SKM-1 (cell line): ENCODE measurements around the gene SNAI3.
"Not testable (repeated sequence)": the region's sequence is repeated elsewhere in the genome, so short reads cannot be mapped to it uniquely, and the experiment has no call there.

Experiments
- DNase-seq: peaks from one replicate; lab custom pipeline; 2025; ENCODE audit not compliant: unreplicated experiment; lab: John Stamatoyannopoulos, UW

Gene SNAI3

GRCh38 chr16:88671806-88672205 lies 14.5 kb downstream of the SNAI3 start:
- DNase-seq, result no peak

- no peak for DNase-seq
These were observed 16.3 kb downstream of the SNAI3 start for GRCh38 chr16:88669980-88670379.

- DNase-seq, result not testable (repeated sequence)
These were observed 16.8 kb downstream of the SNAI3 start for GRCh38 chr16:88669493-88669892.

- no peak for DNase-seq
These were observed 18.8 kb downstream of the SNAI3 start for GRCh38 chr16:88667461-88667860.

GRCh38 chr16:88665570-88665969 lies 20.7 kb downstream of the SNAI3 start:
- no peak for DNase-seq

- no peak for DNase-seq
These were observed 21.2 kb downstream of the SNAI3 start for GRCh38 chr16:88665148-88665547.

GRCh38 chr16:88662843-88663606 lies 23.3 kb downstream of the SNAI3 start, which contains the start of gene MVD:
TSS of gene MVD (minus strand) at chr16:88663091. CDS start at chr16:88663080, 11 bp downstream.
- peak; percentile 92 for DNase-seq

- DNase-seq, result no peak
These were observed 24.0 kb downstream of the SNAI3 start for GRCh38 chr16:88662222-88662842.

GRCh38 chr16:88661468-88661867 lies 24.8 kb downstream of the SNAI3 start:
- no peak for DNase-seq

GRCh38 chr16:88659160-88659559 lies 27.1 kb downstream of the SNAI3 start:
- DNase-seq, result no peak

GRCh38 chr16:88658714-88659113 lies 27.6 kb downstream of the SNAI3 start:
- DNase-seq, result no peak

GRCh38 chr16:88657371-88657770 lies 28.9 kb downstream of the SNAI3 start:
- no peak for DNase-seq

GRCh38 chr16:88656291-88656980 lies 29.9 kb downstream of the SNAI3 start:
- DNase-seq, result no peak

GRCh38 chr16:88655733-88656281 lies 30.5 kb downstream of the SNAI3 start:
- no peak for DNase-seq

GRCh38 chr16:88655053-88655732 lies 31.1 kb downstream of the SNAI3 start:
- DNase-seq, result no peak

- no peak for DNase-seq
These were observed 31.8 kb downstream of the SNAI3 start for GRCh38 chr16:88654363-88655052.

- DNase-seq, result no peak
These were observed 32.5 kb downstream of the SNAI3 start for GRCh38 chr16:88653596-88654362.

GRCh38 chr16:88653101-88653500 lies 33.2 kb downstream of the SNAI3 start:
- no peak for DNase-seq

GRCh38 chr16:88652762-88653063 lies 33.6 kb downstream of the SNAI3 start:
- no peak for DNase-seq
